Caki2 (cell line): ENCODE measurements around the gene CTNNA3. TPM values are rescaled to one million over a fixed set of nuclear protein-coding genes. Genes with fewer than 3 reads are reported as not detected.
"Not testable (repeated sequence)": the region's sequence is repeated elsewhere in the genome, so short reads cannot be mapped to it uniquely, and the experiment has no call there.

Source experiments
- DNase-seq: peaks from one replicate; pipeline ENCODE4 v3.0.0-alpha.2; 2015; ENCODE audit warnings: low read depth
- in situ Hi-C: cut with HindIII; loops from 2 replicates; pipeline ENCODE4 v1.10.0; 2016; ENCODE audit warnings: low sequenced_read_pairs, low pct_unique_long_range_greater_than_20kb, mixed read lengths
- total RNA-seq: library from RNA; depleted of rRNA; stranded (reverse); fragments of >200 nt; shearing (Covaris generic); gene quantifications from 2 replicates; pipeline ENCODE4 v1.2.3, GENCODE V29; 2014; ENCODE audit warnings: low replicate concordance

The CTNNA3 gene
- total RNA-seq, 1 experiment from 2014 or later = not detected

DNA sequence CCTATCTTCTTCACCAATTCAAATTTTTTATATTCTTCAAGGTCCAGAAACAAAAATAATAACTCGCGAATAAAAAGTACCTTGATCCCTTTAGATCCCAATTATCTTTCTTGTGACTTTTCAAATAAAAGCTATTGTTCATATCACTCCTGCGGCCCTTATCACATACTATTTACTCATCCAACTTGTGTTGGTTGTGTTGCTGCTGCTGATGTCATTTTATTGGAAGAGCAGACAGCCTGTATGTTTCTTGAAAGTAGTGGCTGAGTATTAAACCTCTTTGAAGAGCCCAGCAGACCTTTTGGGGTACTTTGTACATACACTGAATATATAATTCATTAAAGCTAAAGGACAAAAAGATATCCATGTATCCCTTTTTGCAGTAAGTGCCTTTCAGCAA is 231.7 kb downstream of the CTNNA3 start:
- DNase-seq = no peak
- in situ Hi-C loops = no loop called here

DNA sequence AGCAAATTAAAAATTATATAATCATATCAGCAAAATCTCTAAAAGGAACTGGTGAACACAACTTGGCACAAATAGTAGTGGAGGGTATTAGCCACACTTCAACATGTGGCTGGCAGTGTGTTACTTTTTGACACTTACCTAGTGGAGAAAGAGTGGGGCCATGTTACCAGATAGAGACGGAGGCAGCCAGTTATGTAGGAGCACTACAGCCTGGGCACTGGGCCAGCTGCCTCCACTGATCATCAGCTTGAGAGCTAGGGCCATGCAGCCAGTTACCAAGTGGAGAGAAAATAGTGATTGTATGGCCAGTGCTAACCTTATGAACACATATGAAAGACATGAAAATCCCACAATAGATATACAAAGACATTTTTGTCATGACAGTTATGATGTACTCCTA is 243.1 kb downstream of the CTNNA3 start:
- no peak for DNase-seq
- in situ Hi-C loops = no loop called here

DNA sequence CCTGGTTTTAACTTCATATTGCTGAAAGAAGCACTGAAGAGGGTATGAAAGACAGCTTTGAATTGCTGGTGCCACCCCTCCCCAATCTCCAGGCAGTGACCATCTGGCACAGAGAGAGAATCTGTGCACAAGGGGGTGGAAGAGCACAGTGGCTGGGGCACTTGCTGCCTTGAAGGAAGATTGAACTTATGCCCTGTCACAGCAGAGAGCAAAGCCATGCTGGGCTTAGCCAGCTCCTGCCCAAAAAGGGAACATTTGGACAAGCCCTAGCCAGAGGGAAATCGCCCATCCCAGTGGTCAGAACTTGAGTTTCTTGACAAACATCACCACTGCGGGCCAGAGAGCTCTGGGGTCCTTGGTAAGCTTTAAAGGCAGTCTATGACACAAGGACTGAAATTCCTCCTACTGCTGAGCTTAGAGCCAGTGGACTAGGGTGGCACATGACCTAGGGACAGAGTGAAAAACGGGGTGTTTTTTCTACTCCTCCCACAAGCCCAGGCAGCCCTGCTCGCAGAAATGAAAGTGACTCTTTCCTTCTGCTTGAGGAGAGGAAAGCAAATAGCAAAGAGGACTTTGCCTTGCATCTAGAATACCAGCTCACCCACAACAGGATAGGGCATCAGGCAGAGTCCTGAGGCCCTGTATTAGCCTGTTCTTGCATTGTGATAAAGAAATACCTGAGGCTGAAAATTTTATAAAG is 257.2 kb downstream of the CTNNA3 start:
- in situ Hi-C loops = no loop called here
- DNase-seq = no peak

DNA sequence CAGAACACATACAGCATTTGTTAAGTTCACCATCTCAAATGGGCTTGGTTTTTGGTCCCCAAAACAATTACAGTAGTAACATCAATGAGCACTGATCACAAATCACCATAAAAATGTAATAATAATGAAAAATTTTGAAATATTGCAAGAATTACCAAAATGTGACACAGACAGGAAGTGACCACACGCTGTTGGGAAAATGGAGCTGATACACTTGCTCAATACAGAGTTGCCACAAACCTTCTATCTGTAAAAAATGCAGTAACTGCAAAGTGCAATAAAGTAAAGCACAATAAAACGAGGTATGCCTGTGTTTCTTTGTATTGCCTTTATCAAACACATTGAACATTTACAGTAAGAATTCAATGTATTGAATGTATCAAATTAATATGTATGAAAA is 262.7 kb downstream of the CTNNA3 start:
- in situ Hi-C loops = no loop called here

DNA sequence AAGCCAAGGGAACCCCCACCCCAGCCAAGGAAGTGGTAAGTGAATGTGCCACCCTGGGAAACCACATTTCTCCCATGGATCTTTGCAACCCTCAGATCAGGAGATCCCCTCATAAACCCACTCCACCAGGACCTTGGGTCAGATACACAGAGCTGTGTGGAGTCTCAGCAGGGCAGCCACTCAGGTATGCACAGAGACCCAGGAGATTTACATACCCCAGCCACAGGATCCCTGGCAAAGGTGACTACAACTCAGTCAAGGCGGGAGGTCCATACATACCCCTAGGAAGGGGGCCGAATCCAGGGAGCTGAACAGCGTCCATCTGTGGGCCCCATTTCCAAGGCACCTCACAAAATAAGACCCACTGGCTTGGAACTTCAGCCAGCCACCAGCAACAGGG is 293.4 kb downstream of the CTNNA3 start:
- DNase-seq = no peak
- in situ Hi-C loops = no loop called here

More for the DNA sequence above, 262.7 kb downstream of the CTNNA3 start:
- DNase-seq = no peak

DNA sequence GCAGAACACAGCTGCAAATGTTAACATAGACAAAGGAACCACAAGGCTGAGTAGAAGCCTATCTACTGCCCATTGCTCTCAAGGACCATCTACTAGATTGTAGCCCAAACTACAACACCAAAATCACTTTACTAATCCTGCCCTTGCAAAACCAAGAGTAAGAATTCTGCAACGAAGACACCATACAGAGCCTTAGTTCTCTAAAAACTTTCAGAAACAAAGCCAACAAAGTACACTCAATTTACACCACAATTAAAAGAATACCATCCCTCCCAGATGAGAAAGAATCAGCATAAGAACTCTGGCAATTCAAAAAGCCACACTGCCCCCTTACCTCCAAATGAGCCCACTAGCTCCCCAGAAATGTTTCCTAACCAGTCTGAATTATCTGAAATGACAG is 294.3 kb downstream of the CTNNA3 start:
- in situ Hi-C loops = no loop called here
- no peak for DNase-seq

DNA sequence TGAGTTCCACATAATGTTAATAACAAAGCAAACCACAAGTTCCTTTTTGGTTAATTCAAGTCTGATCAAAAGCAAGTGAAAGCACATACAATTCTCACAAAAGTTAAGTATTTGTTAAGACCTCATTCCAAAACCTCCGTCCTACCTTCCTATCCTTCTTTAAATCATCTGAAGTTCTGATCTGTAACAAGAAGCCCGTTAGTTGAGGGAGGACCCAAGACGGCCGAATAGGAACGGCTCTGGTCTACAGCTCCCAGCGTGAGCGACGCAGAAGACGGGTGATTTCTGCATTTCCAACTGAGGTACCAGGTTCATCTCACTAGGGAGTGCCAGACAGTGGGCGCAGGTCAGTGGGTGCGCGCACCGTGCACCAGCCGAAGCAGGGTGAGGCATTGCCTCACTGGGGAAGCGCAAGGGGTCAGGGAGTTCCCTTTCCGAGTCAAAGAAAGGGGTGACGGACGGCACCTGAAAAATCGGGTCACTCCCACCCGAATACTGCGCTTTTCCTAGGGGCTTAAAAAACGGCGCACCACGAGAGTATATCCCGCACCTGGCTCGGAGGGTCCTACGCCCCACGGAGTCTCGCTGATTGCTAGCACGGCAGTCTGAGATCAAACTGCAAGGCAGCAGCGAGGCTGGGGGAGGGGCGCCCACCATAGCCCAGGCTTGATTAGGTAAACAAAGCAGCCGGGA is 309.0 kb downstream of the CTNNA3 start:
- in situ Hi-C loops, DNase-seq: not testable (repeated sequence)

DNA sequence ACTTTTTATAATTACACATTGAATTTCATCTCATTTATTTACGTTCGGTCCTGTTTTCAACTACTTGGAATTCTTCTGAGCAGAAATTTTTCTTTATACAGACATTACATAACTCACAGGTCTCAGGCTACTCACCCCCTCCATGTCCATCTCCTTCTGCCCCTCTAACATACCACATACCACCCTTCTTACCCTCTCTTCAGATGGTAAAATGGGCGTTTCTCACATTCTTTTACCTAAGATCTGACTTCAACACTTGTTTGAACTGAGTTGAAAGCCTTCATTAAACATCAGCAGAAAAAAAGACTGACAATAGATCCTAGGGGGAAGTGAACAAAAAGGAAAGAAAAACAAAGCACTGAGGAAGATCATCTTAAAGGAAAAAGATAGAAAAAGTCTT is 309.7 kb downstream of the CTNNA3 start:
- no peak for DNase-seq
- in situ Hi-C loops = no loop called here

DNA sequence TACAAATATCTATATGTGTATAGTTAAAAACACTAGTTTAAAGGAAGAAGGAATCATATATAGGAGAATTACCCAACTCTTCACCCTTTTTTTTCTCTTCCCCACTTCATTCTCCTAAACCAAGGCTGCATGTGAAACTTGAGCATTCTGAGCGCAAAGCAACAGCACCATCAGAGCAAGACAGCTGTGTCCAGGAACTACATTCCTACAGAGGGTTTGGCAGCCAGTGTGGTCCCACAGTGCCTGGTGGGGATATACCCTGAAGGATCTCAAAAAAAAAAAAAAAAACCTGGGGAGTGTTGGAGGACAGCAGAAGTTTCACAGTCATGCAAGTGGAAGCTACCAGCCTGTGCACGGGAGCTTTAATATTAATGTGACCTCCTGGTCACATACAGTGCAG is 310.4 kb downstream of the CTNNA3 start:
- DNase-seq = no peak
- in situ Hi-C loops = no loop called here

DNA sequence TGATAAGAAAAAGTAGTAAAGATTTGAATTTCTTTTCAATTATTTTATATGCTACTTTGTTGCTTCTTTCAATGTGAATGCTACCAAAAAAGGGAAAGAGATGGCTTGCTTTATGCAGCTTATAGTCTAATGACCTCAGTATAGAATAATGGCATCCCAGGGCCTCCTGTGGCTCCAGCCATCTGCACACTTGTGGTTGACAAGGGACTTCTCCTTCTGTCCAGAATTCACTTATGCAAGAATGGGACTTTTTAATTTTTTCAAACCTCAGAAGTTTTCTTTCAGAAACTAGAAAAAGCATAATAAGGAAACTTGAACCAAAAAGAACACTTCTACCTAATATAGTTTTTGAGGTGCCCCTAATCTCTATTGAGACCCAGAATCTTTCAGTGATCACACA is 310.9 kb downstream of the CTNNA3 start:
- in situ Hi-C loops = no loop called here
- DNase-seq = no peak

DNA sequence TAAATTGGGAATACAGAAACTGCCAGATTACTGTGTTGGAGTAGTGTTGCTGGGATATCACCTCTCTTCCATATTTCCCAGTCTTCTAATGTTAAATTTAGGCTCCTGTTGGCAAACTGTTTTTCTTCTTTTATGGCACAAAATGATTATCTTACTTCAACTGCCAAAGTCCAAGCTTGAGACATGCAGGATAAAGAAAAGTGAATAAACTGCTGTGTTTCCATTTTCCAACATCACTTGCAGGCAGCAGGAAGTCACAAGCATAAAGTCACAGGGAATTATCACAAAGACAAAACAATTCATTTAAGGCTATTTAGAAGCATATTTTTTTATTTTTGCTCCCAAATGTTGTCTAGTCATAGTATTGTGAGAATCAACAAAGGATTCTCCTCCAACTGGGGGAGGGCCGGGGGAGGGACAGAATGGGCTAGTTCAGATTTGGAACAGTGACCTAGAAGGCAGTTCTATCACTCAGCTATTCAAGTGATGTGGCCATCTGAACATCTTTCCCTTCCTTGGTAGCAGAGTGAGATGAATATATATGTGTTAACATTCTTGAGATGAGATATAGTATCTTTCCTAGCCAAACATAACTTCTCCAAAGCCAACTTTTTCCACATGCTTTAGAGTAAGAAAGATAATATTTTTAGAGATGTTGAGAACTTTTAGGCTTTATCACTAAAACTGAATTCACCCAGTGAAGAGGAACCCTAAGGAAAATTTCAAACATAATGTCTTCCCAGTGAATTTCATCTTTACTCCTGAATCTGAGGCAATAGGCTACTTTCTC is 364.7 kb downstream of the CTNNA3 start:
- no peak for DNase-seq
- in situ Hi-C loops = no loop called here

DNA sequence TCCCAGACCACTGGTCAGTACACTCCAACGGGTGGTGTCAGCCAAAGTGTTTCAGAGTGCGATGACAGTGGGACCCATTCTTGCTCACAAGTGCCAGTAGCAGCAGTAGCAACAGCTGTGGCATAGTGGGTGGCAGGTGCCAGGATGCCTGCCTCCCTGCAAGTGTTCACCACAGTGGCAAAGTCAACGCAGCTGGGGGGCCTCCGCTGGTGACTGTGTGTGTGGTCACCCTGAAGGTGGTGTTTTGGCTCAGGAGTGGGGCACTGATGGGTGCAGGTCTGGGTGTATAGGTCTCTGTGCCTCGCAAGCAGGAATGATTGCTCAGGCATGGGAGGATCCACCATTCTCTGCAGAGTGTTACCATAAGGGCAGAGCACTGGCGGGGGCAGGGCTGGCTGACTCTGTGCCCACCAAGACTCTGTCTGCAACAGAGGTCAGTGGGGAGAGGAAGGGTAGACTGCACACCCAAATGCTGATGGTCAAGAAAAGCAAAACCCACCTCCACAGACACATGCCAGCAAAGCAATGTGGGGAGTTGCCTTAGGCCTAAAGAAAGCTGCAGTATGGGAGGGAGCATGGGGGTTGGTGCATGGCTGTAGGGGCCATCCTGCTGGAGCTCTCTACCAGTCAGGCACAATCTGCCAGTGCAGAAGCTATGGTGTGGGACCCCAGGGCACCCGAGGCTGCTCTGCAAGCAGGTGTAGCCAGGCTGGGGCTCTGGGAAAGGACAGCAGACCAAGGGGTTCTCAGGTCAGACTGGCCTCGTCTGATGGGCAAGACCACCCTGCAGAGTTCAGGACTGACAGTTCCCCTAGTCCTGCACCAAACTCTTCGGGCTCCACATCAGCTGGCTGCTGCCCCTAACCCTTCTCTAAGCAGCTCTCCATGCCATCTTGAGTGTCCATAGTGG is 368.1 kb downstream of the CTNNA3 start:
- DNase-seq = no peak
- in situ Hi-C loops = no loop called here

DNA sequence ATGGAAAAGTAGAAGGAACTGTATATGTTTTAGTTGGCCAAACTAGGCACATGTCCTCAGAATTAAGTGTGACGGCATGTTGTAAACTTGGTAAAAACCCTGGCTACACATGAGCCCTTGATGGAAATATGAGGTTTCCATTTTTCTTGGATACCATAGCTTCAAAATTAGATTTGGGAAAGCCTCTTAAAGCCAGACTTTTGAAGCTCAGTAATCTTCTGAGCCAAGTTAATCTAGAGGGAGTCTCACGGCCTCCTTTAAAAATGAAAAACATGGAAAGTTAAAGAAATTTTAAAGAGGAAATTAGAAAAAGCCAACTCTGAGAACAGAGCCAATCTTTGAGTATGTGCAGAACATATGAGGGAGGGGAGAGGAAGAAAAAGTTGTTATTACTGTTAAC is 376.0 kb downstream of the CTNNA3 start:
- in situ Hi-C loops = no loop called here

DNA sequence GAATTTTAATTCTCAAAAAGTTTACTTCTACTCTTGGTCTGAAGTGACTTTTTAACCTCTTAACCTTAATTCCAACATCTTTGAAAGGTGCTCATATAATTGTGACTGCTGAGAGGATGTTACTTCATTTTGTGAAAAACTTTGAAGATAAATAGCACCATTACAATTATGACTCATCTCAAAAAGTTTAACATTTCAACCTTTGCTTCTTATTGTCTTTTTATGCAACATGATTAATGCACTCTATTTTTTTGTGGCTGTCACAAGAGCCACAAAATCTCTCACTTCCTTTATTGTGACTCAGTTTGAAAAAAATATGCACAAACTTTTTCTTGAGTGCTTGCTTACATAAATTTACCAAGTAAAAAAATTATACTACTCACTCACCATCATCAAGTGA is 387.1 kb downstream of the CTNNA3 start:
- in situ Hi-C loops = no loop called here
- no peak for DNase-seq

More for the DNA sequence above, 376.0 kb downstream of the CTNNA3 start:
- no peak for DNase-seq

DNA sequence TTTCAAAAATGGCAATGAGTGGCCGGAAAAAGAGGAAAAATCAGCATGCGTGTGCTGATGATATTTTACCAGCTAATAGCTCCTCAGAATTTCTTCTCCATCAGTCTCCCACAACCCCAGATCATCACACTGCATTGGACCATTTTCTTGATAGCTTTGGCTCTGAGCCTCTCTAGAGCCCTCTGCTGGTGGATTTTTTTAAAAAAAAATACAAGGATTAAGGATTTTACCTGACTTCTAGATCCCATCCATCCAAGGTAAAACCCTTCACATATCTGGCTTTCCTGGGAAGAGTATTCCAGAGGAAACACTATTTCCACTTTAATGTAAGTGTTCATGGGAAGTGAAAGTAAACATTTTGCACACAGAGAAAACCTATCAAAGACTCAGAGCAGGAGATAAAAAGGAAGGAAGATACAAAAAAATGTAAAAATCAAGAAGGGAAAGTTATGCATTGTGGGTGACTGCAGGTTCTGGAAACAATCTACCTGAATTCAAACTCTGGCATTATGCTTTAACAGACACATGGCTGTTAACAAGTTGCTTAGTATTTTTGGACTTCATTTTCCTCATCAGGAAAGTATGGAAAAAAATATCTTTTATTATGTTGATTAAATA is 389.3 kb downstream of the CTNNA3 start:
- in situ Hi-C loops = no loop called here
- DNase-seq = peak; percentile 27

DNA sequence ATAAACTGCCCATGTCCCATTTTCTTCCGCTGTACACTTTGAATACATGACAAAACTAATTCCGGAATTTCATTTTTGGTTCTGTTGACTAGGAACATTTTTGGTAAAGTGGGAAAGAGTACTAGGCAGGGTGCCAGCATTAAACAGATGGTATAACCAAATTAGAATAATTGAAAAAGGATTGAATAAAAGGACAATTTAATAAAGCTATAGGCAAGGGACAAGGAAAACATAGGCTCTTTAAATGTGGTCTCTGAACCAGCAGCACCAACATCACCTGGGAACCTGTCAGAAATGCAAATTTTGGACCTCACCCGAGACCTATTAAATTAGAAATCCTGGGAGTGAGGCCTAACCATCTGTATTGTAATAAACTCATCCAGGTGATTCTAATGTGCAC is 393.3 kb downstream of the CTNNA3 start:
- in situ Hi-C loops = no loop called here
- no peak for DNase-seq

DNA sequence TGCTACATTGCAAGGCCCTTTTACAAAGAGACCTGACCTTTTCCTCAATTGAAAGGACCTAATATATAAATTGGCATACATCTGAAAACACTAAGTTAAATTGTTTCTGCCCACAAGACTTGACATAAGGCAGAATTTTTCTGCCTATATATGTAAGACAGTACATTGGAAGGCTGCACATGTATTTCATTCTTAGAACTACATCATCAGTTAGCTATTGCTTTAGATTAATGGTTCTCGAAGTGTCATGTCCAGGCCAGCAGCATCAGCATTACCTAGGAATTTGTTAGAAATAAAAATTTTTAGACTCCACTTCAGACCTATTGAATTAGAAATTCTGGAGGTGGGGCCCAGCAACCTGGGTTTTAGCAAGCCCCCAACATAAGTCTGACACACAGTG is 396.2 kb downstream of the CTNNA3 start:
- in situ Hi-C loops = no loop called here
- DNase-seq = no peak

DNA sequence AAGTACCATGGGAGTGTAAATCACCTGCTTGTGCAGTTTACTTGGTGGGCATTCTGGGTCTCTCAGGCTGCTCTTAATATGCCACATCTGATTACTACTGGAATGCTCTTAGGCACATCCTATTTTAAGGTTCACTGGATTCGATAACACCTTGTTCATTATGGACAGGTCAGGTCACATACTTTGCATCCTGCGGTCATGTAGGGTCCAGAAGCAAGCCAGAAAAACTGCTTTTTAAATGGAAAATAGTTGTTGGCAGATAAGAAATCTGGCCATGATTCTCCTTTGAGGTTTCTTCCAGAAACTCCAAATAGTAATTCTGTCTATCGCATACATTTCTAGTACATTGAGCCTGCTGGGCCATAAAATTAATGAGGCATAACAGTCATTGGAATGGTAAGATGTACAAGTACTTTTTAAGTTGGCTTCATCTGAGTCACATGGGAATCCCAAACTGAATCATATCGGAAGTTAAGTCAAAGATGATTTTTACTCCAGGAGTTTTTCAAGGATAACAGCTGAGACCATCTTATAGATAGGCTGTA is 398.3 kb downstream of the CTNNA3 start:
- peak; percentile 77 for DNase-seq
- in situ Hi-C loops = no loop called here
